CD4-positive, alpha-beta T cell treated with Interleukin-4 for 4 hours (primary cell): Measurements from ENCODE around the gene BSND.
"Not testable (repeated sequence)": the region's sequence is repeated elsewhere in the genome, so short reads cannot be mapped to it uniquely, and the experiment has no call there.

ENCODE experiments used
- DNase-seq: peaks from one replicate; pipeline ENCODE4 v3.0.0-alpha.2; 2020

BSND gene

GRCh38 chr1:54998677-54999076 lies at the start of gene BSND:
BSND (plus strand) TSS chr1:54998933; CDS start chr1:54999187, 254 bp downstream.
- no peak for DNase-seq

GRCh38 chr1:54949053-54949452 lies 49.7 kb upstream of the BSND start:
- no peak for DNase-seq

- DNase-seq, result no peak
Measured at GRCh38 chr1:54950006-54950368, 48.7 kb upstream of the BSND start.

GRCh38 chr1:54950369-54951163 lies 48.2 kb upstream of the BSND start:
- peak; percentile 52 for DNase-seq

GRCh38 chr1:54951810-54952226 lies 46.9 kb upstream of the BSND start:
- no peak for DNase-seq

- no peak for DNase-seq
Measured at GRCh38 chr1:54952950-54953718, 45.6 kb upstream of the BSND start.

- DNase-seq, result no peak
Measured at GRCh38 chr1:54953846-54954245, 44.9 kb upstream of the BSND start.

- DNase-seq, result no peak
Measured at GRCh38 chr1:54955359-54955758, 43.4 kb upstream of the BSND start.

- DNase-seq, result no peak
Measured at GRCh38 chr1:54956726-54957125, 42.0 kb upstream of the BSND start.

GRCh38 chr1:54959241-54959640 lies 39.5 kb upstream of the BSND start:
- DNase-seq, result no peak

- no peak for DNase-seq
Measured at GRCh38 chr1:54962612-54963395, 35.9 kb upstream of the BSND start.

GRCh38 chr1:54963829-54964228 lies 34.9 kb upstream of the BSND start:
- not testable (repeated sequence) for DNase-seq

- DNase-seq, result peak; percentile 32
Measured at GRCh38 chr1:54965624-54966340, 33.0 kb upstream of the BSND start.

- no peak for DNase-seq
Measured at GRCh38 chr1:54967372-54967771, 31.4 kb upstream of the BSND start.

GRCh38 chr1:54968551-54968950 lies 30.2 kb upstream of the BSND start:
- DNase-seq, result no peak

GRCh38 chr1:54969879-54970278 lies 28.9 kb upstream of the BSND start:
- DNase-seq, result no peak

- no peak for DNase-seq
Measured at GRCh38 chr1:54970901-54971300, 27.8 kb upstream of the BSND start.

- DNase-seq, result no peak
Measured at GRCh38 chr1:54971317-54971791, 27.4 kb upstream of the BSND start.

GRCh38 chr1:54972436-54972835 lies 26.3 kb upstream of the BSND start:
- no peak for DNase-seq

GRCh38 chr1:54973205-54973921 lies 25.4 kb upstream of the BSND start:
- DNase-seq, result no peak

- no peak for DNase-seq
Measured at GRCh38 chr1:54975356-54976108, 23.2 kb upstream of the BSND start.
